Measurements from ENCODE around the gene LRSAM1.

LRSAM1 gene

GRCh38 chr9:127526655-127527559 lies 75.6 kb downstream of the LRSAM1 start:
- ATAC-seq: no peak
- TF ChIP-seq BACH2 (CRISPR knock-in tag; IDR thresholded peaks at IDR 0.05; ENCODE audit: borderline replicate concordance) (no peak), TCF4 (CRISPR knock-in tag; IDR thresholded peaks at IDR 0.05; ENCODE audit: borderline replicate concordance) (no peak), GLIS3 (CRISPR knock-in tag; IDR thresholded peaks at IDR 0.05) (no peak), TSHZ2 (CRISPR knock-in tag; IDR thresholded peaks at IDR 0.05) (no peak), RARB (CRISPR knock-in tag; IDR thresholded peaks at IDR 0.05) (no peak), ZNF565 (CRISPR knock-in tag; conservative IDR thresholded peaks at IDR 0.05; ENCODE audit: low read depth) (no peak), ZNF70 (CRISPR knock-in tag; IDR thresholded peaks at IDR 0.05) (no peak), ZC3H10 (CRISPR knock-in tag; IDR thresholded peaks at IDR 0.05) (no peak), OSR1 (CRISPR knock-in tag; IDR thresholded peaks at IDR 0.05) (no peak), ZFP3 (CRISPR knock-in tag; IDR thresholded peaks at IDR 0.05) (no peak), PATZ1 (CRISPR knock-in tag; IDR thresholded peaks at IDR 0.05; ENCODE audit: borderline replicate concordance) (no peak), CREB5 (CRISPR knock-in tag; IDR thresholded peaks at IDR 0.05; ENCODE audit: low read depth) (no peak), ZFP30 (CRISPR knock-in tag; IDR thresholded peaks at IDR 0.05) (no peak), CSDC2 (CRISPR knock-in tag; IDR thresholded peaks at IDR 0.05) (no peak), ESRRG (CRISPR knock-in tag; IDR thresholded peaks at IDR 0.05) (no peak), ZNF8 (CRISPR knock-in tag; IDR thresholded peaks at IDR 0.05) (no peak), SNAI2 (CRISPR knock-in tag; IDR thresholded peaks at IDR 0.05) (no peak)

- ATAC-seq: no peak
- no peak for TF ChIP-seq GLIS3 (CRISPR knock-in tag; IDR thresholded peaks at IDR 0.05)
- no peak for TF ChIP-seq ZNF565 (CRISPR knock-in tag; conservative IDR thresholded peaks at IDR 0.05; ENCODE audit: low read depth)
- no peak for TF ChIP-seq POU6F1 (CRISPR knock-in tag; IDR thresholded peaks at IDR 0.05; ENCODE audit: borderline replicate concordance, low read depth)
- no peak for TF ChIP-seq ZFP30 (CRISPR knock-in tag; IDR thresholded peaks at IDR 0.05)
- no peak for TF ChIP-seq RARB (CRISPR knock-in tag; IDR thresholded peaks at IDR 0.05)
- TF ChIP-seq PATZ1 (CRISPR knock-in tag; IDR thresholded peaks at IDR 0.05; ENCODE audit: borderline replicate concordance): no peak
- TF ChIP-seq SNAI2 (CRISPR knock-in tag; IDR thresholded peaks at IDR 0.05): no peak
- TF ChIP-seq ZC3H10 (CRISPR knock-in tag; IDR thresholded peaks at IDR 0.05): no peak
- TF ChIP-seq ARNTL (CRISPR knock-in tag; IDR thresholded peaks at IDR 0.05; ENCODE audit: borderline replicate concordance, low read depth): no peak
- no peak for TF ChIP-seq TOX (CRISPR knock-in tag; IDR thresholded peaks at IDR 0.05; ENCODE audit: borderline replicate concordance)
- TF ChIP-seq BACH2 (CRISPR knock-in tag; IDR thresholded peaks at IDR 0.05; ENCODE audit: borderline replicate concordance): no peak
- no peak for TF ChIP-seq TCF4 (CRISPR knock-in tag; IDR thresholded peaks at IDR 0.05; ENCODE audit: borderline replicate concordance)
- TF ChIP-seq CSRNP3 (CRISPR knock-in tag; IDR thresholded peaks at IDR 0.05): no peak
- no peak for TF ChIP-seq ISL1 (CRISPR knock-in tag; IDR thresholded peaks at IDR 0.05)
- no peak for TF ChIP-seq ESRRG (CRISPR knock-in tag; IDR thresholded peaks at IDR 0.05)
- TF ChIP-seq CSDC2 (CRISPR knock-in tag; IDR thresholded peaks at IDR 0.05): no peak
Measured at GRCh38 chr9:127527560-127528268, 76.4 kb downstream of the LRSAM1 start.

Measured in SK-N-SH treated with all-trans-retinoic acid at 6 μM for 48 hours (cell line).